SK-N-MC (cell line): Measurements from ENCODE around the gene TBL1Y.

Source experiments
- EZH2 ChIP-seq: fragments of 200-600 bp; sonication (generic); IDR thresholded peaks from one replicate; pipeline ENCODE4 v1.6.1; 2017; ENCODE audit warnings: antibody characterized with exemption
- FOXP2 ChIP-seq: optimal IDR thresholded peaks from 2 replicates; pipeline ENCODE3; 2011; ENCODE audit warnings: mild to moderate bottlenecking, moderate library complexity; ENCODE audit not compliant: insufficient read depth; ENCODE audit errors: extremely low read length, control extremely low read depth
- POLR2AphosphoS5 ChIP-seq: IDR thresholded peaks from 2 replicates; pipeline ENCODE4 v1.6.1; 2012; ENCODE audit warnings: mild to moderate bottlenecking, low read depth, low read length, borderline replicate concordance

DNA sequence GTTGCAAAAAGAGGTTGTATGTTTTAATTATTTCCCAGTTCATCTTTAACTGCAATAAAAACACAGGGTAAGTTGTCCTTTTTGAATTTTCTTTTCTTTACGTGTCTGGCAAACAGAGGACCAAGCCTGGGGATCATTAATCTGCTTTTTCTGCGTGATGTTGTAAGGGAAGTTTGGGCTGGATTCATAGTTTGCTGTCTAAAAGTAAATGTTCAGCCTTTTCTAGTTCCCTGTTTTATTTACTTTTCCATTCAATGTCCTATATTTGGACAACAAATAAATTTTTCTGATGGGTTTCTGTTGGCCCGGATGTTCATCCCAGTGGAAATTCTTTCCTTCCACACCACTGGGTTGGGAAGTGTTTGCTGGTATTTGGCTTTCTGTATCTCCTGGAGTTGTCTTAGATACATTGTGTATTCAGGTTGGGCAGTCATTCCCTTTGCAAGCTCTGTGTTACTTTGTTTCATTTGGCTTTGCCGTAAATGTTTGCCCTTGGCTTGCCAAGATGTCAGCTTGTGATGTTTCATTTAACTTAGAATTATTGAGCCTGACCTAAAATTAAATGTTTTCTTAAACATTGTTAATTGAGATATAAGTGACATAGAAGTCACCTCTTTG lies 21.4 kb downstream of the TBL1Y start:
- TF ChIP-seq POLR2AphosphoS5 (no peak), FOXP2 (no peak), EZH2 (no peak)
